ENCODE data around the gene WDR4. TPM values are rescaled to one million over a fixed set of nuclear protein-coding genes. Genes with fewer than 3 reads are reported as not detected.

Gene WDR4
- total and polyA plus RNA-seq, 9 of the 15 experiments (the other 6 are each of a cell fraction or from before 2014, with no cell fraction given) = 5.4 to 95.4 (median 32.1) TPM

GRCh38 chr21:42878993-42879787 is at the start of gene WDR4 (continued):
- peak; percentile 85 for TF ChIP-seq ZBTB40 (IDR thresholded peaks at IDR 0.05)
- no peak for TF ChIP-seq ZBTB40 (CRISPR knock-in tag; IDR thresholded peaks at IDR 0.05)
- no peak for TF ChIP-seq NFE2L1 (tag; IDR thresholded peaks at IDR 0.05; ENCODE audit: borderline replicate concordance, low read depth)
- TF ChIP-seq SETDB1 (IDR thresholded peaks at IDR 0.05; ENCODE audit: low read length) = peak; percentile 77
- no peak for TF ChIP-seq TEAD4 (IDR thresholded peaks at IDR 0.05; ENCODE audit: low read length)
- TF ChIP-seq TEAD4 (CRISPR knock-in tag; IDR thresholded peaks at IDR 0.05; ENCODE audit: borderline replicate concordance) = no peak
- TF ChIP-seq ZNF592 (IDR thresholded peaks at IDR 0.05) = no peak; the same call in none of the 2 replicates
- TF ChIP-seq PPARD (CRISPR knock-in tag; IDR thresholded peaks at IDR 0.05) = no peak
- TF ChIP-seq ZNF830 (CRISPR knock-in tag; IDR thresholded peaks at IDR 0.05) = peak; percentile 30; the same call in 1 of the 2 replicates
- TF ChIP-seq FOXP1 (CRISPR knock-in tag; IDR thresholded peaks at IDR 0.05) = no peak; the same call in 1 of the 2 replicates
